GM18867 (cell line): Measurements from ENCODE around the gene KLRC1.
"Not testable (repeated sequence)": the region's sequence is repeated elsewhere in the genome, so short reads cannot be mapped to it uniquely, and the experiment has no call there.

Experiments
- ATAC-seq: cut with Tn5 transposase; IDR thresholded peaks from one replicate; pipeline ENCODE4 v1.9.1; 2021; ENCODE audit warnings: mild to moderate bottlenecking, moderate library complexity; ENCODE audit not compliant: unreplicated experiment

The KLRC1 gene

DNA sequence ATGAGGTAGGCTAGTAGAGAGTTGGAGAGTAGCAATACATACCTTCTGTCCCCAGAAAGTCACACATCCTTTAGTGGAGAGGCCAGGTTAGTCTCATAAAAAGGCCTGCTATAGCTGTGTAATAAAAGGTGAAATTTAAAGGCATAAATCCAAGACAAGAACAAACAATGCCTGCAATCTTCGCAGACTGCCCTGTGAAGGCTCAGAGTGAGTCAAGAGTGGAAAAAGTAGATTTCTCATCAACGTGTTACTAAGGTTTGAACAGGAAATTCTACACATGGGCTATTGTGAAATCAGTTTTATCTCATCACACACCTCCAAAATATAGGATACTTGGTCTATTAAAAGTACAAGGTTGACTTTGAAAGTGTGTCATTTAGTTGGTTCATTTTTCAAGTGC, at the start of gene KLRC1:
Gene KLRC1 (minus strand): TSS at position 222 of the 400 bp plus-strand sequence. CDS start 2,221 bp downstream, outside the sequence.
- ATAC-seq: no peak

- no peak for ATAC-seq
Measured at GRCh38 chr12:10501030-10501429, 47.9 kb upstream of the KLRC1 start.

DNA sequence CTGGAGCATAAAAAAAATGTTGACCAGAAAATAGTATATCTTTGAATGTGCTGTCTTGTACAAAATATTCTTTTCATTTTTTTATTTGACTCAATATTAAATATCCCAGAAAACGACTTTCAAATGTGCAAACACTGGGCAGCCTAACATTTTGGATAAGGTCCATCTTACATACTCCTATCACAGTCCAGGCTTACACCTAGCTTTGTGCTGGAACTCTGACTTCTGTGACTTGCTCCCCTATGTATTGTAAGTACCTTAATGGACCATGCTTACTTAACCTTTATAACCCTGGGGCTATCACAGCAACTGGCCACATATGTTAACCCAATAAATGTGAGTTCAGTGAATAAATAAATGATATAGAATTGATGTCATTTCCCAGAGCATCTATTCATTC, 44.9 kb upstream of the KLRC1 start:
- ATAC-seq: no peak

DNA sequence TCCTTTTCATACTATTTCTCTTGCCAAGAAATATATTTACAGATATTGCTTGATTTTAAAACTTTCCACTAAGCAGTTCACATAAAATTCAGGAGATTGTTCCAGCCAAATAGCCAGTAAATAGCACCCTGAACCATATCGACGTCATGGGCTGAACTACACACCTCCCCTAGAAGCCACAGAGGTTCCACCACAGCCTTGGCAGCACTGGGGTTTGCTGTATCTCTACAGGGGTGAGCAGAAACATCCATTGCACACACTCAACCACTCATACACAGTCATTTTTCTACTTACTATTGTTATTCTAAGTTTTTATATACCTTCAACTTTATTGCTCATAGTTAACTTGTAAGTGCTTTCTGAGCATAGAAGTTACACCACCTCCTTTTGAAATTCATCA, 44.4 kb upstream of the KLRC1 start:
- ATAC-seq: no peak

- ATAC-seq: no peak
Measured at GRCh38 chr12:10491766-10492165, 38.6 kb upstream of the KLRC1 start.

DNA sequence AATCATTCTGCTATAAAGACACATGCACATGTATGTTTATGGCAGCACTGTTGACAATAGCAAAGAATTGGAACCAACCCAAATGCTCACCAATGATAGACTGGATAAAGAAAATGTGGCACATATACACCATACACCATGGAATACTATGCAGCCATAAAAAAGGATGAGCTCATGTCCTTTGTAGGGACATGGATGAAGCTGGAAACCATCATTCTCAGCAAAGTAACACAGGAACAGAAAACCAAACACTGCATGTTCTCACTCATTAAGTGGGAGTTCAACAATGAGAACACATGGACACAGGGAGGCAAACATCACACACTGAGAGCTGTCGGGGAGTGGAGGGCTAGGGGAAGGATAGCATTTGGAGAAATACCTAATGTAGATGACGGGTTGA, 34.2 kb upstream of the KLRC1 start:
- ATAC-seq: not testable (repeated sequence)

GRCh38 chr12:10481901-10482300, 28.7 kb upstream of the KLRC1 start:
- ATAC-seq: not testable (repeated sequence)

DNA sequence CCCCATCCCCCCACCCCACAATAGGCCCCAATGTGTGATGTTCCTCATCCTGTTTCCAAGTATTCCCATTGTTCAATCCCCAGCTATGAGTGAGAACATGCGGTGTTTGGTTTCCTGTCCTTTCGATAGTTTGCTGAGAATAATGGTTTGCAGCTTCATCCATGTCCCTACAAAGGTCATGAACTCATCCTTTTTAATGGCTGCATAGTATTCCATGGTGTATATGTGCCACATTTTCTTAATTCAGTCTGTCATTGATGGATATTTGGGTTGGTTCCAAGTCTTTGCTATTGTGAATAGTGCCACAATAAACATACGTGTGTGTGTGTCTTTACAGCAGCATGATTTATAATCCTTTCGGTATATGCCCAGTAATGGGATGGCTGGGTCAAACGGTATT, 19.6 kb upstream of the KLRC1 start:
- not testable (repeated sequence) for ATAC-seq

DNA sequence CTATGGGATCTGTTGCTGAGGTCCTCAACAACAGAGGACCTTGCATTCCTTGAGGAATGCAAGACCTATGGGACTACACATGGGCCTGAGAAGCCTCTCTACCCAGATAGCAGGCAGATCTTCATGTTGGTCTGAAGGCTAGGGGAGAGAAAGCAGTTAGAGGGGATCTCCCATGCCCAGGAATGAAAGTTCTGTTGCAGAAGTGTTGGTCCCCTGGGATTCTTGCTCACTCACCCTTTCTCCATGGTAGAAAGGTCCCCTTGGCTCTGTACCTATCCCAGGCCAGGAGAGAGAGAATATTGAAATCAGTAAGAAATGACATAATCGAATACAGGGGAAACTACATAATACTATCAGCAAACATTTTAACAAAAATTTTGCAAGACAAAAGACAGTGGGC, 16.5 kb upstream of the KLRC1 start:
- ATAC-seq: no peak

- ATAC-seq: no peak
Measured at GRCh38 chr12:10466311-10466710, 13.1 kb upstream of the KLRC1 start.

DNA sequence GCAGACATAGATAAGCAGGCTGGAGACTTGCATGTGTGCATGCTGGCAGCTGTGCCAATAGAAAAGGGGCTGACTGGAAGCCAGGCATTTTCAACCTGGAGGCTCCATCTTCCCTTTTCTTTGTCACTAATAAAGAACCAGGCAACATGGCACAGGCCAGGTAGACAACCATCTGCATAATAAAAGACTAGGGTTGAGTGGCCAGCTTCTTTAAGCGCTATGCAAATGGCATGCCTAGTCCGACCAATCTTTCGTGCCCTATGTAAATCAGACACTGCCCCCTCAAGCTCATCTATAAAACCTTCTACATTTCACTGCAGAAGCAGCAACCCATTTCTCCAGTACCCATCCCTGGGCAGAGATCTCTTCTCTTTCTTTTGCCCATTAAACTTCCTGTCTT, 4.6 kb upstream of the KLRC1 start:
- ATAC-seq: no peak

GRCh38 chr12:10456856-10457255, 3.7 kb upstream of the KLRC1 start:
- no peak for ATAC-seq

- no peak for ATAC-seq
Measured at GRCh38 chr12:10455766-10456165, 2.6 kb upstream of the KLRC1 start.

DNA sequence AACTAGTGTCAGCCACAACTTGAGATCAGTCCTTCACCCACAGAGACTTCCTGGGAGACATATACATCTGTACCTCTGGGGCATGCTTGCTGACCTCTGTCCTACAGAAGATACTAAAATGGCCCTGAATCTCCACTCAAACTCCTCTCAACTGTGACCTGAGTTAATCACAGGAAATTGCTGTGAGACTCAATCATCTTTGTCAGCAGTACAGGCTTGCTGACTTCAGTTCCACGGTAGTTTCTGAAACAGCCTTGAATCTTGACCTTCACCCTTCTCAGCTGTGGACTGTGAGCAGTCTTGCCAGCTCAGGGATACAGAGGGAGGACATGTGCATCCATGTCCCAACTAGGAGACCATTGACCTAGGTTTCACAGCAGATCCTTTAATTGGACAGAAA, 1.4 kb upstream of the KLRC1 start:
- ATAC-seq: no peak

- no peak for ATAC-seq
Measured at GRCh38 chr12:10448236-10448635, 4.9 kb downstream of the KLRC1 start.

- ATAC-seq: not testable (repeated sequence)
Measured at GRCh38 chr12:10446052-10446451, 7.1 kb downstream of the KLRC1 start.

- ATAC-seq: not testable (repeated sequence)
Measured at GRCh38 chr12:10441144-10441543, 12.0 kb downstream of the KLRC1 start.

- ATAC-seq: not testable (repeated sequence)
Measured at GRCh38 chr12:10439608-10440274, 13.4 kb downstream of the KLRC1 start.

DNA sequence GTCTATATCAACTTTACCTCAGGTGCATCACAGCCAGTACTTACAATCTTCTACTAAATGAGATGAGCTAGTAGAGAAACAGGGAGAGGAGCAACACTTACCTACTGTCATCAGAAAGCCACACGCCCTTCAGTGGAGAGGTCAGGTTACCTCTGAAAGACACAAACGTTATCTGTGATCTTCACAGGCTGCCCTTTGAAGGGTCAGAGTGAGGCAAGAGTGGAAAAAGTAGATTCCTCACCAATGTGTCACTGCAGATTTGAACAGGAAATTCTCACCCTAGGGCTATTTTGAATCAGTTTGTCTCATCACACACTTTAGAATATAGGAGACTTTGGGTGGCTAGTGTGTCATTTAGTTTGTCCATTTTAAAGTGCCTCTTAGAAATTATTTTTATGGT, 15.6 kb downstream of the KLRC1 start:
- ATAC-seq: not testable (repeated sequence)

- not testable (repeated sequence) for ATAC-seq
Measured at GRCh38 chr12:10435816-10436215, 17.4 kb downstream of the KLRC1 start, which contains the start of gene KLRC2. KLRC2 (minus strand) TSS chr12:10436010; CDS start chr12:10435986, 24 bp downstream.

DNA sequence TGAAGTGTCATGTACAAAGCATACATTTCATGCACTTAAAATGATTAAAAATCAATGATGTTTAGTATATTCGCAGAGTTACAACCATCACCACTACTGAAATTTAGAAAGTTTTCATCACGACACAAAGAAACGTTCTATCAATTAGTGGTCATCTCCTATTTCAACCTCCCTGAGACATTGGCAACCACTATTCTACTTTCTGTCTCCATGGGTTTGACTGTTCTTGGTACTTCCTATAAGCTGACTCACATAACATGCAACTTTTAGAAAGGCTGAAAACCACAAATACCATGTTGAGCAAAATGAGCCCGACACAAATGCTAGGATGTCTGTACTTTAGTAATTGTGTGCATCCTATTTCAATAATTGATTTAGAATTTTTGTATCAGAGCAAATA, 22.6 kb downstream of the KLRC1 start:
- not testable (repeated sequence) for ATAC-seq

DNA sequence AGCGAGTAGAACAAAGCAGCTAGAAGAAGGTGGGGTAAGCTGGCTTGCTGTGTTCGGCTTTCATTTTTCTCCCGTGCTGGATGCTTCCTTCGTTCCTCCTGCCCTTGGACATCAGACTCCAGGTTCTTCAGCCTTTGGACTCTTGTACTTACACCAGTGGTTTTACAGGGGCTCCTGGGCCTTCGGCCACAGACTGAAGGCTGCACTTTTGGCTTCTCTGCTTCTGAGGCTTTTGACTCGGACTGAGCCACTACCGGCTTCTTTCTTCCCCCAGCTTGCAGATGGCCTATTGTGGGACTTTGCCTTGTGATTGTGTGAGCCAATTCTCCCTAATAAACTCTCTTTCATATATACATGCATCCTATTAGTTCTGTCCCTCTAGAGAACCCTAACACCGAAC, 27.2 kb downstream of the KLRC1 start:
- ATAC-seq: not testable (repeated sequence)
